ENCODE results near the gene LRCH1. TPM values are rescaled to one million over a fixed set of nuclear protein-coding genes. Genes with fewer than 3 reads are reported as not detected.

The LRCH1 gene
- total and polyA plus RNA-seq, 2 donors from 2014 or later = 10.2 to 39.0 TPM

DNA sequence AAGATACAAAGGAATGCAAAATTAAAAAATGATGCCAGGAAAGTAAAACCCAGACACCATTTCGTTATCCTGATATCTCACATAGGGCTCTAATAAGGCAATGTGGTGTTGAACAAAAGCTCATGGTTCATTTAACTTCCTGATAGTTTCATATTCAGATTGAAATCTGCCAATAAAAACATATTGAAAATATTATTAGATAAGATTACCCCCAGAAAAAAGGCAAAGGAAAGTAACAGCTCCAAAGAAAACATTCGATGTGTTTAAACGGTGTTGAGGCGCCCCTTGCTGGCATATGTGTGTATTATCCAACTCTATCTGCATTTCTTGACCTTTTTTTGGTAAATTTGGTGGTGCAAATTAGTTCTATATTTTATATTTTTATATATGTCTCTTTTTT lies 168.1 kb downstream of the LRCH1 start:
- intact Hi-C loops (cut with DNase I) = loop anchor here (5.0 kb wide), 1 partner anchor 224 kb away; no protein-coding TSS in a partner anchor
- Histone ChIP-seq H3K9ac (ENCODE audit: low read length in 3 of 3) (no peak overlapping the region), H3K36me3 (ENCODE audit: control insufficient read depth in 2 of 3, insufficient read depth in 3 of 3, low read length in 3 of 3) (peaks cover 7 to 18% (median 12%) of the 10 kb centered on the region in 3 donors), H3K27ac (ENCODE audit: low read depth in 2 of 2, low read length in 2 of 2) (no peak overlapping the region), H3K9me3 (ENCODE audit: control insufficient read depth in 2 of 3, insufficient read depth in 1 of 3, low read length in 3 of 3) (no peaks in the 10 kb centered on the region), H3K27me3 (ENCODE audit: control insufficient read depth, insufficient read depth, low read length) (no peaks in the 10 kb centered on the region), H3K4me1 (ENCODE audit: control insufficient read depth in 2 of 3, insufficient read depth in 2 of 3, low read depth in 1 of 3, low read length in 3 of 3) (no peaks in the 10 kb centered on the region), H3K4me3 (ENCODE audit: low read length in 3 of 3) (no peak overlapping the region)
- peak; percentile 91 for FAIRE-seq
- DNase-seq = peak in 3 of 5 donors; percentile 47 to 78 (median 57)
- TF ChIP-seq, protein P1, sequence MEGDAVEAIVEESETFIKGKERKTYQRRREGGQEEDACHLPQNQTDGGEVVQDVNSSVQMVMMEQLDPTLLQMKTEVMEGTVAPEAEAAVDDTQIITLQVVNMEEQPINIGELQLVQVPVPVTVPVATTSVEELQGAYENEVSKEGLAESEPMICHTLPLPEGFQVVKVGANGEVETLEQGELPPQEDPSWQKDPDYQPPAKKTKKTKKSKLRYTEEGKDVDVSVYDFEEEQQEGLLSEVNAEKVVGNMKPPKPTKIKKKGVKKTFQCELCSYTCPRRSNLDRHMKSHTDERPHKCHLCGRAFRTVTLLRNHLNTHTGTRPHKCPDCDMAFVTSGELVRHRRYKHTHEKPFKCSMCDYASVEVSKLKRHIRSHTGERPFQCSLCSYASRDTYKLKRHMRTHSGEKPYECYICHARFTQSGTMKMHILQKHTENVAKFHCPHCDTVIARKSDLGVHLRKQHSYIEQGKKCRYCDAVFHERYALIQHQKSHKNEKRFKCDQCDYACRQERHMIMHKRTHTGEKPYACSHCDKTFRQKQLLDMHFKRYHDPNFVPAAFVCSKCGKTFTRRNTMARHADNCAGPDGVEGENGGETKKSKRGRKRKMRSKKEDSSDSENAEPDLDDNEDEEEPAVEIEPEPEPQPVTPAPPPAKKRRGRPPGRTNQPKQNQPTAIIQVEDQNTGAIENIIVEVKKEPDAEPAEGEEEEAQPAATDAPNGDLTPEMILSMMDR (IDR thresholded peaks at IDR 0.05; ENCODE audit: borderline replicate concordance, extremely low read depth, insufficient read depth) = peak; percentile 64

DNA sequence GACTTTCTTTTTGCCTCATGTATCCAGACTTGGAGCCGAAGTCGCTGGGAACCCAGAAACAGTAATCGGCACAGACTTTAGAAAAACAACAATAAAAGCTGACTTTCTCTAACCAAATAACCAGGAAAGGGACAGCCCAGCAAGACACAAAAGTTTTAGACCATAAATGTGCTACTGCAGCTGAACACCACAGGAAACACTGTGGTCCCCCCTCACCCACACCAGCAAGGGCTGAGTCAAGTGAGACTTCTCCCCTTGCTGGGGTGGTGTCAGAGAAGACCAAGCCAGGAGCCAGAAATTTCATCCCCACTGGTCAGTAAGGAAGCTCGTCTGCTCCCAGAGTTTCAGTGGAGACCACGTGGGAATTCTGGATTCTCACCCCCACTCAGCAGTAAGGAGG lies 173.4 kb downstream of the LRCH1 start:
- Histone ChIP-seq H3K9ac (ENCODE audit: low read length in 3 of 3) (no peak overlapping the region), H3K27me3 (ENCODE audit: control insufficient read depth, insufficient read depth, low read length) (no peaks in the 10 kb centered on the region), H3K4me1 (ENCODE audit: control insufficient read depth in 2 of 3, insufficient read depth in 2 of 3, low read depth in 1 of 3, low read length in 3 of 3) (no peaks in the 10 kb centered on the region), H3K4me3 (ENCODE audit: low read length in 3 of 3) (no peak overlapping the region), H3K36me3 (ENCODE audit: control insufficient read depth in 2 of 3, insufficient read depth in 3 of 3, low read length in 3 of 3) (peaks cover 10 to 41% (median 25%) of the 10 kb centered on the region in 3 donors), H3K9me3 (ENCODE audit: control insufficient read depth in 2 of 3, insufficient read depth in 1 of 3, low read length in 3 of 3) (no peaks in the 10 kb centered on the region), H3K27ac (ENCODE audit: low read depth in 2 of 2, low read length in 2 of 2) (no peak overlapping the region)
- intact Hi-C loops (cut with DNase I) = no loop called here
- FAIRE-seq (no peak), DNase-seq (no peak)
- TF ChIP-seq, protein P1 (IDR thresholded peaks at IDR 0.05; ENCODE audit: borderline replicate concordance, extremely low read depth, insufficient read depth) = no peak

DNA sequence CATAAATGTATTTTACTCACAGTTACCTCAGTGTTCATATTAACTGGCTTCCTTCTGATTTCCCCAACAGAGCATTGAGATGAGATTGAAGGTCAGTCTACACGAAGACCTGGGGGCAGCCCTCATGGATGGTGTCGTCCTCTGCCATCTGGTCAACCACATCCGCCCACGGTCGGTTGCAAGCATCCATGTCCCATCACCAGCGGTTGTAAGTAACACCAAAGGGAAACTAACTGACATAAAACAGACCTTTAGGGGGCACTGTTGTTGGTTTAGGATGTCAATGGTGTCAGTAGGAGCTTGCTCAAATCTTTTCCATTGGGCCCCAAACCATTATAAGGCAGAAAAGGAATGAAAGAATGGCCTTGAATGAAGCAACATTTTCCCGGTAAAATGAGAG lies 175.8 kb downstream of the LRCH1 start:
- no peaks in the 10 kb centered on the region for H3K27me3 ChIP-seq (ENCODE audit: control insufficient read depth, insufficient read depth, low read length)
- TF ChIP-seq, protein P1 (IDR thresholded peaks at IDR 0.05; ENCODE audit: borderline replicate concordance, extremely low read depth, insufficient read depth) = no peak
- H3K4me3 ChIP-seq (ENCODE audit: low read length in 3 of 3) = no peak overlapping the region
- FAIRE-seq (no peak), DNase-seq (no peak)
- H3K36me3 ChIP-seq (ENCODE audit: control insufficient read depth in 2 of 3, insufficient read depth in 3 of 3, low read length in 3 of 3) = peaks cover 10 to 62% (median 37%) of the 10 kb centered on the region in 3 donors
- H3K4me1 ChIP-seq (ENCODE audit: control insufficient read depth in 2 of 3, insufficient read depth in 2 of 3, low read depth in 1 of 3, low read length in 3 of 3) = no peaks in the 10 kb centered on the region
- H3K27ac ChIP-seq (ENCODE audit: low read depth in 2 of 2, low read length in 2 of 2) = no peak overlapping the region
- no peak overlapping the region for H3K9ac ChIP-seq (ENCODE audit: low read length in 3 of 3)
- no peaks in the 10 kb centered on the region for H3K9me3 ChIP-seq (ENCODE audit: control insufficient read depth in 2 of 3, insufficient read depth in 1 of 3, low read length in 3 of 3)
- intact Hi-C loops (cut with DNase I) = no loop called here

DNA sequence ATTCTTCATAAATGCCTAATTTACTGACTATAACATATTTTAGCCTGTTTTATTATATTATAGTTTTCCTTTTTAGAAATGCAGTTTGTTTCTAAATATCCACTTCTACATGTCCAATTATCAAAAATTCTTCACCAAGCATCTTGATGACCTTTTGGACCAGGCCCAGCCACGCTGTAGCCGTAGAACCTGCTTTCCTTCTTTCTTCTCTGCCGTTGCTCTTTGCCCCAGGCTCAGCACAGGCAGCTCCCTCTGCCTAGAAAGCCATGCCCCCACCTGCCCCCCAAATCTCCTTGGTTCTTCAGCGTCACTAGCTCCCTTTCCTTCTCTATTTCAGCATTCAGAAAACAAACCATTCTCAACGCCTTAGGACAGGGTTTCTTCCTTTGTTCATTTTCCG lies 178.6 kb downstream of the LRCH1 start:
- FAIRE-seq = no peak
- TF ChIP-seq, protein P1 (IDR thresholded peaks at IDR 0.05; ENCODE audit: borderline replicate concordance, extremely low read depth, insufficient read depth) = no peak

More for the DNA sequence above, 178.6 kb downstream of the LRCH1 start:
- H3K36me3 ChIP-seq (ENCODE audit: control insufficient read depth in 2 of 3, insufficient read depth in 3 of 3, low read length in 3 of 3) = peaks cover 3 to 52% (median 26%) of the 10 kb centered on the region in 3 donors
- intact Hi-C loops (cut with DNase I) = no loop called here
- no peak overlapping the region for H3K9ac ChIP-seq (ENCODE audit: low read length in 3 of 3)
- H3K9me3 ChIP-seq (ENCODE audit: control insufficient read depth in 2 of 3, insufficient read depth in 1 of 3, low read length in 3 of 3) = no peaks in the 10 kb centered on the region
- H3K27ac ChIP-seq (ENCODE audit: low read depth in 2 of 2, low read length in 2 of 2) = no peak overlapping the region
- H3K4me3 ChIP-seq (ENCODE audit: low read length in 3 of 3) = no peak overlapping the region
- H3K4me1 ChIP-seq (ENCODE audit: control insufficient read depth in 2 of 3, insufficient read depth in 2 of 3, low read depth in 1 of 3, low read length in 3 of 3) = no peaks in the 10 kb centered on the region
- H3K27me3 ChIP-seq (ENCODE audit: control insufficient read depth, insufficient read depth, low read length) = no peaks in the 10 kb centered on the region
- no peak for DNase-seq

All from kidney (tissue), 14 donors.